SU-DHL-6 (cell line): ENCODE measurements around the gene YY1.

ENCODE experiments used
- CTCF ChIP-seq: fragments of 200-600 bp; sonication (generic); IDR thresholded peaks from one replicate; pipeline ENCODE4 v1.5.1; 2017; ENCODE audit warnings: antibody characterized with exemption, mild to moderate bottlenecking, low read length, moderate library complexity; ENCODE audit not compliant: insufficient read depth, poor library complexity, severe bottlenecking
- EZH2phosphoT487 ChIP-seq: fragments of 200-600 bp; sonication (generic), shearing (Covaris generic); conservative IDR thresholded peaks from 2 replicates; pipeline ENCODE4 v1.6.1; 2018; ENCODE audit warnings: mild to moderate bottlenecking, antibody characterized with exemption, low read length, moderate library complexity, mixed read lengths

DNA sequence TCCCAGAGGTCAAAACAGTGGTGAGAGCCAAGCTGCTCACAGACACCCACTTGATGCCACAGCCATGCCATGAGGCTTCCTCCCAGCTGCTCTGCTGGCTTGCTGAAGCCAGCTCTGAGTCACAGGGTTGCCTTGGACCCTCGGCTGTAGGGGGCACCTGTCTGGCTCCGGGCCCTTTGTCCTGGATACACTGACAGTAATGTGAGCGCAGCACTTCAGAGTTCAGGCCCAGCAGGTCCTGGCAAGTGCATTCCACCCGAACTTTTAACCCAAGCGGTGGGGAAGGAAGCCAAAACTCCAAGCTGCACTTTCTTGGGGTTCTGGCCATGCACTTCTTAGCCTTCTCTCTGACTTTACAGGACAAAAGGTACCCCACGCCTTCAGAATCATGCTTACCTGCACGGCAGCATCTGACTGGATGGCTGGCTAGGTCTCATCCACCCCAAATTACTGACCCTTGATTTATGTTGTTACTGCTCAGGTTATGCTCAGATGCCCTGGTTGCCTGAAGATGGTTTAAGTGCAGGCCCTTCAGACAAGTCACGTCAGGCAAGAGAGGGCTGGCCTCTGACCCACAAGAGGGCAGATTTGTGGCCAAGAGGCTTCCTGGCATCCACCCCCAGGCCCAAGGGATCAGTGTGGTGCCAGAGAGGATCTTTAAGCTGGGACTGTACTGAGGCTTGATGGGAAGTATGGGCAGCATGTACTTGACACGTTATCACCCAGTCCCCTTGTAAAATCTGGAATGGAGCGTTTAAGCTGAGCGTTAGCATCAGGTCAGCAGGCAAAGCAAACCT lies 42.5 kb downstream of the YY1 start:
- no peak for TF ChIP-seq CTCF
- no peak for TF ChIP-seq EZH2phosphoT487
